SU-DHL-6 (cell line): ENCODE results near the gene ARL10.

Experiments
- H2AFZ ChIP-seq: fragments of 200-600 bp; sonication (generic); 2 replicates; pipeline ENCODE4 v1.6.1; 2014; ENCODE audit warnings: low read depth, mild to moderate bottlenecking, moderate library complexity, mixed read lengths, antibody characterized with exemption, low read length; ENCODE audit not compliant: severe bottlenecking
- H3F3A ChIP-seq: fragments of 200-600 bp; shearing (Covaris generic); 2 replicates; pipeline ENCODE4 v1.6.0; 2016; ENCODE audit warnings: antibody characterized with exemption, mild to moderate bottlenecking; ENCODE audit not compliant: insufficient read depth
- H3K27ac ChIP-seq: fragments of 200-600 bp; sonication (generic); 2 replicates; pipeline ENCODE4 v1.5.1; 2016; ENCODE audit warnings: low read depth, mild to moderate bottlenecking, low read length, moderate library complexity, mixed read lengths
- H3K27me3 ChIP-seq: fragments of 200-600 bp; sonication (generic), shearing (Covaris generic); 2 replicates; pipeline ENCODE4 v1.6.0; 2014; ENCODE audit warnings: mild to moderate bottlenecking, low read length
- H3K36me3 ChIP-seq: fragments of 200-600 bp; sonication (generic); 2 replicates; pipeline ENCODE4 v1.6.1; 2014; ENCODE audit warnings: mild to moderate bottlenecking, low read length, mixed read lengths
- H3K4me2 ChIP-seq: fragments of 300-600, 200-600 bp; shearing (Covaris generic), sonication (generic); 2 replicates; pipeline ENCODE4 v1.6.0; 2014; ENCODE audit warnings: low read length, low read depth, mild to moderate bottlenecking; ENCODE audit not compliant: poor library complexity, severe bottlenecking
- H3K4me3 ChIP-seq: fragments of 200-600 bp; sonication (generic); 2 replicates; pipeline ENCODE4 v1.5.1; 2014; ENCODE audit warnings: antibody characterized with exemption, low read length, mild to moderate bottlenecking, mixed read lengths; ENCODE audit not compliant: insufficient read depth, poor library complexity, severe bottlenecking
- H3K79me2 ChIP-seq: fragments of 200-600 bp; sonication (generic); 2 replicates; pipeline ENCODE4 v1.6.1; 2014; ENCODE audit warnings: mild to moderate bottlenecking, low read length, moderate library complexity; ENCODE audit not compliant: insufficient read depth
- H3K9ac ChIP-seq: fragments of 200-600 bp; sonication (generic); 2 replicates; pipeline ENCODE4 v1.7.0; 2014; ENCODE audit warnings: mild to moderate bottlenecking, low read length
- H3K9me2 ChIP-seq: fragments of 200-600 bp; sonication (generic); replicated peaks from 2 replicates; pipeline ENCODE4 v1.6.1; 2014; ENCODE audit warnings: low read length; ENCODE audit not compliant: insufficient read depth
- H3K9me3 ChIP-seq: fragments of 200-600 bp; sonication (generic); 2 replicates; pipeline ENCODE4 v1.6.1; 2014; ENCODE audit warnings: low read length, mixed read lengths; ENCODE audit not compliant: insufficient read depth
- H4K20me1 ChIP-seq: fragments of 200-600 bp; sonication (generic); 2 replicates; pipeline ENCODE4 v1.6.1; 2014; ENCODE audit warnings: low read depth, mild to moderate bottlenecking, antibody characterized with exemption, low read length, moderate library complexity, mixed read lengths
- CTCF ChIP-seq: fragments of 200-600 bp; sonication (generic); IDR thresholded peaks from one replicate; pipeline ENCODE4 v1.5.1; 2017; ENCODE audit warnings: antibody characterized with exemption, mild to moderate bottlenecking, low read length, moderate library complexity; ENCODE audit not compliant: insufficient read depth, poor library complexity, severe bottlenecking
- EZH2phosphoT487 ChIP-seq: fragments of 200-600 bp; sonication (generic), shearing (Covaris generic); conservative IDR thresholded peaks from 2 replicates; pipeline ENCODE4 v1.6.1; 2018; ENCODE audit warnings: mild to moderate bottlenecking, antibody characterized with exemption, low read length, moderate library complexity, mixed read lengths

Gene ARL10

GRCh38 chr5:176365351-176366231 is at the start of gene ARL10:
Gene ARL10 (plus strand): TSS chr5:176365487. CDS start chr5:176365564, 77 bp downstream.
- Histone ChIP-seq H3K4me3 (no peak within 1 kb of the TSS), H4K20me1 (no peaks in the 10 kb centered on the region), H3K9me3 (no peaks in the 10 kb centered on the region), H3K27me3 (no peaks in the 10 kb centered on the region), H3K9ac (no peak within 1 kb of the TSS), H3F3A (peaks cover 8% of the 10 kb centered on the region; the same call in 1 of the 2 replicates), H3K27ac (no peak within 1 kb of the TSS), H2AFZ (no peak within 1 kb of the TSS), H3K9me2 (no peaks in the 10 kb centered on the region), H3K4me2 (no peak within 1 kb of the TSS), H3K79me2 (peaks cover 8% of the 10 kb centered on the region), H3K36me3 (no peaks in the 10 kb centered on the region)
- TF ChIP-seq CTCF (no peak), EZH2phosphoT487 (no peak)

GRCh38 chr5:176317534-176318374 is 47.5 kb upstream of the ARL10 start:
- TF ChIP-seq EZH2phosphoT487 (no peak), CTCF (no peak)
- no peaks in the 10 kb centered on the region for H3K36me3 ChIP-seq

GRCh38 chr5:176319827-176320554 is 45.3 kb upstream of the ARL10 start:
- H3K36me3 ChIP-seq, result no peaks in the 10 kb centered on the region
- no peak for TF ChIP-seq CTCF
- no peak for TF ChIP-seq EZH2phosphoT487
- H3K27me3 ChIP-seq, result no peaks in the 10 kb centered on the region
- no peak overlapping the region for H3K27ac ChIP-seq
- H2AFZ ChIP-seq, result no peak overlapping the region
- H3K9ac ChIP-seq, result no peak overlapping the region
- H3K9me2 ChIP-seq, result no peaks in the 10 kb centered on the region
- no peak overlapping the region for H3K4me3 ChIP-seq
- H3K79me2 ChIP-seq, result no peaks in the 10 kb centered on the region
- no peaks in the 10 kb centered on the region for H3F3A ChIP-seq
- no peak overlapping the region for H3K4me2 ChIP-seq
- no peaks in the 10 kb centered on the region for H4K20me1 ChIP-seq
- H3K9me3 ChIP-seq, result no peaks in the 10 kb centered on the region

More at GRCh38 chr5:176317534-176318374, 47.5 kb upstream of the ARL10 start:
- H3K4me2 ChIP-seq, result no peak overlapping the region
- H4K20me1 ChIP-seq, result no peaks in the 10 kb centered on the region
- no peak overlapping the region for H3K27ac ChIP-seq
- H3K79me2 ChIP-seq, result no peaks in the 10 kb centered on the region
- no peak overlapping the region for H3K9ac ChIP-seq
- H3K4me3 ChIP-seq, result no peak overlapping the region
- H3K27me3 ChIP-seq, result no peaks in the 10 kb centered on the region
- no peaks in the 10 kb centered on the region for H3K9me3 ChIP-seq
- H3K9me2 ChIP-seq, result no peaks in the 10 kb centered on the region
- no peaks in the 10 kb centered on the region for H3F3A ChIP-seq
- no peak overlapping the region for H2AFZ ChIP-seq
